HEK293 (cell line): ENCODE measurements around the gene NOD2.

Source experiments
- CTCF ChIA-PET: fragments of 350-600 bp; formaldehyde crosslinking; extraction: SDS; loops from one replicate; lab custom pipeline; 2021; ENCODE audit warnings: antibody characterized with exemption; lab: Yijun Ruan, JAX
- POLR2A ChIA-PET: fragments of 300-600 bp; formaldehyde crosslinking; extraction: SDS; loops from one replicate; lab custom pipeline; 2020; ENCODE audit warnings: antibody characterized with exemption, inconsistent platforms; lab: Yijun Ruan, JAX
- H3K27ac ChIP-seq: fragments of 200-500 bp; sonication (Bioruptor generic); 2 replicates; pipeline ENCODE4 v1.5.1; 2014; ENCODE audit warnings: low read depth, low read length, control low read depth, inconsistent platforms; ENCODE audit errors: extremely low read depth
- H3K36me3 ChIP-seq, 2 experiments: fragments of 200-500 bp in 1 of 2; sonication (Bioruptor generic) in 1 of 2; 1 replicate in 1 of 2; 2 replicates in 1 of 2; pipeline ENCODE4 v1.5.1; 2014 to 2017; ENCODE audit warnings: inconsistent platforms in 2 of 2, low read length in 2 of 2; ENCODE audit not compliant: control insufficient read depth in 2 of 2, insufficient read depth in 1 of 2
- H3K4me1 ChIP-seq: fragments of 200-500 bp; sonication (Bioruptor generic); 2 replicates; pipeline ENCODE4 v1.5.1; 2014; ENCODE audit warnings: mild to moderate bottlenecking, low read length, inconsistent platforms; ENCODE audit not compliant: control insufficient read depth, insufficient read depth
- H3K4me3 ChIP-seq: 2 replicates; pipeline ENCODE4 v1.5.1; 2011; ENCODE audit warnings: low read depth, mild to moderate bottlenecking, control low read depth, low read length, moderate library complexity
- H3K9me3 ChIP-seq: fragments of 200-500 bp; sonication (Bioruptor generic); 2 replicates; pipeline ENCODE4 v1.5.1; 2014; ENCODE audit warnings: low read depth, low read length, inconsistent platforms; ENCODE audit not compliant: control insufficient read depth, insufficient read depth
- HIC1 ChIP-seq: fragments of 450-650 bp; formaldehyde crosslinking; IDR thresholded peaks from 2 replicates; pipeline ENCODE4 v1.5.1; 2016; ENCODE audit warnings: missing biosample characterization, missing genetic modification characterization
- KLF17 ChIP-seq: fragments of 450-650 bp; formaldehyde crosslinking; IDR thresholded peaks from 2 replicates; pipeline ENCODE4 v1.5.1; 2016; ENCODE audit warnings: missing biosample characterization, missing genetic modification characterization
- MYNN ChIP-seq: fragments of 450-650 bp; formaldehyde crosslinking; IDR thresholded peaks from 2 replicates; pipeline ENCODE4 v1.5.1; 2016; ENCODE audit warnings: missing biosample characterization, missing genetic modification characterization, borderline replicate concordance
- OVOL3 ChIP-seq: fragments of 450-650 bp; formaldehyde crosslinking; IDR thresholded peaks from 2 replicates; pipeline ENCODE4 v1.5.1; 2016; ENCODE audit warnings: missing biosample characterization, missing genetic modification characterization
- PATZ1 ChIP-seq: fragments of 450-650 bp; formaldehyde crosslinking; IDR thresholded peaks from 2 replicates; pipeline ENCODE4 v1.5.1; 2016; ENCODE audit warnings: missing biosample characterization, missing genetic modification characterization
- ZNF114 ChIP-seq: fragments of 450-650 bp; formaldehyde crosslinking; IDR thresholded peaks from 2 replicates; pipeline ENCODE4 v1.5.0; 2017; ENCODE audit warnings: missing biosample characterization, missing genetic modification characterization
- ZNF148 ChIP-seq: fragments of 450-650 bp; formaldehyde crosslinking; IDR thresholded peaks from 2 replicates; pipeline ENCODE4 v1.5.0; 2017; ENCODE audit warnings: missing biosample characterization, missing genetic modification characterization, borderline replicate concordance
- ZNF16 ChIP-seq: fragments of 450-650 bp; formaldehyde crosslinking; IDR thresholded peaks from 2 replicates; pipeline ENCODE4 v1.5.1; 2016; ENCODE audit warnings: low read depth, missing biosample characterization, missing genetic modification characterization
- ZNF169 ChIP-seq: fragments of 450-650 bp; formaldehyde crosslinking; IDR thresholded peaks from 2 replicates; pipeline ENCODE4 v1.5.1; 2016; ENCODE audit warnings: missing biosample characterization, missing genetic modification characterization
- ZNF223 ChIP-seq: fragments of 450-650 bp; formaldehyde crosslinking; IDR thresholded peaks from 2 replicates; pipeline ENCODE4 v1.5.1; 2016; ENCODE audit warnings: missing biosample characterization, missing genetic modification characterization
- ZNF274 ChIP-seq, 2 experiments: fragments of 200-500 bp in 1 of 2; fragments of 450-650 bp in 1 of 2; sonication (Bioruptor generic) in 1 of 2; formaldehyde crosslinking in 1 of 2; IDR thresholded peaks; 2 replicates each; pipeline versions ENCODE4 v1.5.1 to v1.6.1; 2014 to 2016; ENCODE audit warnings: borderline replicate concordance in 1 of 2, inconsistent platforms in 1 of 2, low read length in 1 of 2, missing biosample characterization in 1 of 2, missing genetic modification characterization in 1 of 2
- ZNF280C ChIP-seq: fragments of 450-650 bp; formaldehyde crosslinking; IDR thresholded peaks from 2 replicates; pipeline ENCODE4 v1.5.1; 2016; ENCODE audit warnings: missing biosample characterization, missing genetic modification characterization
- ZNF341 ChIP-seq: fragments of 450-650 bp; formaldehyde crosslinking; IDR thresholded peaks from 2 replicates; pipeline ENCODE4; 2016; ENCODE audit warnings: low read depth, missing biosample characterization, missing genetic modification characterization
- ZNF354C ChIP-seq: fragments of 450-650 bp; formaldehyde crosslinking; IDR thresholded peaks from 2 replicates; pipeline ENCODE4 v1.5.1; 2016; ENCODE audit warnings: missing biosample characterization, missing genetic modification characterization, low read depth, borderline replicate concordance
- ZNF37A ChIP-seq: fragments of 450-650 bp; IDR thresholded peaks from 2 replicates; pipeline ENCODE4 v1.5.1; 2018; ENCODE audit warnings: missing biosample characterization, missing genetic modification characterization
- ZNF416 ChIP-seq: fragments of 450-650 bp; formaldehyde crosslinking; IDR thresholded peaks from 2 replicates; pipeline ENCODE4 v1.5.1; 2016; ENCODE audit warnings: missing biosample characterization, missing genetic modification characterization
- ZNF426 ChIP-seq: fragments of 450-650 bp; formaldehyde crosslinking; IDR thresholded peaks from 2 replicates; pipeline ENCODE4 v1.5.1; 2017; ENCODE audit warnings: missing biosample characterization, missing genetic modification characterization, mild to moderate bottlenecking, inconsistent platforms, moderate library complexity
- ZNF510 ChIP-seq: fragments of 450-650 bp; formaldehyde crosslinking; IDR thresholded peaks from 2 replicates; pipeline ENCODE4 v1.5.1; 2018; ENCODE audit warnings: mild to moderate bottlenecking, missing genetic modification characterization, missing biosample characterization; ENCODE audit not compliant: insufficient replicate concordance
- ZNF654 ChIP-seq: fragments of 450-650 bp; formaldehyde crosslinking; IDR thresholded peaks from 2 replicates; pipeline ENCODE4 v1.5.1; 2016; ENCODE audit warnings: low read depth, missing biosample characterization, missing genetic modification characterization
- ZNF677 ChIP-seq: fragments of 450-650 bp; IDR thresholded peaks from 2 replicates; pipeline ENCODE4 v1.5.0; 2018; ENCODE audit warnings: missing biosample characterization, mild to moderate bottlenecking, missing genetic modification characterization, moderate library complexity
- ZNF701 ChIP-seq: fragments of 450-650 bp; formaldehyde crosslinking; IDR thresholded peaks from 2 replicates; pipeline ENCODE4 v1.5.1; 2016; ENCODE audit warnings: missing biosample characterization, missing genetic modification characterization
- ZNF791 ChIP-seq: fragments of 450-650 bp; formaldehyde crosslinking; IDR thresholded peaks from 2 replicates; pipeline ENCODE4 v1.5.1; 2016; ENCODE audit warnings: missing biosample characterization, missing genetic modification characterization

Gene NOD2

GRCh38 chr16:50767197-50767596, 73.8 kb downstream of the NOD2 start:
- Histone ChIP-seq H3K4me1 (no peaks in the 10 kb centered on the region), H3K4me3 (no peak overlapping the region), H3K36me3 (peaks cover 0 to 3% of the 10 kb centered on the region in 2 experiments; a peak in 1 of 3 replicates), H3K9me3 (no peaks in the 10 kb centered on the region), H3K27ac (no peak overlapping the region)
- ChIA-PET CTCF (interaction anchor here (0.7 to 0.8 kb wide), 2 partner anchors 47 to 95 kb away, joined by 3 to 4 read pairs; no protein-coding TSS in a partner anchor), POLR2A (interaction anchor here (0.6 kb wide), 1 partner anchor 10 kb away, joined by 3 read pairs; no protein-coding TSS in a partner anchor)
- no peak for TF ChIP-seq ZNF37A (tag by site-specific recombination)
- no peak for TF ChIP-seq ZNF791 (tag by site-specific recombination)
- TF ChIP-seq ZNF426: no peak
- no peak for TF ChIP-seq ZNF510
- TF ChIP-seq ZNF274 (IDR thresholded peaks at IDR 0.05; ENCODE audit: low read length): no peak
- TF ChIP-seq ZNF274 (tag by site-specific recombination; IDR thresholded peaks at IDR 0.05; ENCODE audit: borderline replicate concordance): no peak
- TF ChIP-seq ZNF16: no peak
- TF ChIP-seq ZNF114 (tag by site-specific recombination): no peak
- no peak for TF ChIP-seq MYNN (tag by site-specific recombination)
- no peak for TF ChIP-seq KLF17 (tag by site-specific recombination)
- TF ChIP-seq ZNF341 (tag by site-specific recombination): no peak

- ChIA-PET POLR2A (no interaction called here), CTCF (interaction anchor here (1.7 kb wide), 1 partner anchor 35 kb away, joined by 3 read pairs; no protein-coding TSS in a partner anchor)
- Histone ChIP-seq H3K9me3 (no peaks in the 10 kb centered on the region), H3K36me3 (no peaks in the 10 kb centered on the region), H3K4me3 (no peak overlapping the region), H3K4me1 (no peaks in the 10 kb centered on the region), H3K27ac (no peak overlapping the region)
- no peak for TF ChIP-seq ZNF701 (tag by site-specific recombination)
- no peak for TF ChIP-seq PATZ1 (tag by site-specific recombination)
- TF ChIP-seq ZNF148 (tag by site-specific recombination): no peak
- no peak for TF ChIP-seq ZNF654 (tag by site-specific recombination)
Measured at GRCh38 chr16:50771366-50771765, 78.0 kb downstream of the NOD2 start.

GRCh38 chr16:50774405-50774804, 81.0 kb downstream of the NOD2 start:
- ChIA-PET POLR2A (no interaction called here), CTCF (no interaction called here)
- H3K4me3 ChIP-seq: no peak overlapping the region
- H3K4me1 ChIP-seq: no peaks in the 10 kb centered on the region
- H3K36me3 ChIP-seq: peaks cover 0 to 7% of the 10 kb centered on the region in 2 experiments; a peak in 1 of 3 replicates
- H3K27ac ChIP-seq: no peak overlapping the region
- no peaks in the 10 kb centered on the region for H3K9me3 ChIP-seq
- no peak for TF ChIP-seq ZNF280C (tag by site-specific recombination)
- TF ChIP-seq HIC1 (tag by site-specific recombination): no peak
- TF ChIP-seq ZNF223 (tag by site-specific recombination): no peak
- TF ChIP-seq ZNF114 (tag by site-specific recombination): no peak
- no peak for TF ChIP-seq OVOL3 (tag by site-specific recombination)
- no peak for TF ChIP-seq ZNF354C (tag by site-specific recombination)
- no peak for TF ChIP-seq ZNF416 (tag by site-specific recombination)
- no peak for TF ChIP-seq ZNF169 (tag by site-specific recombination)
- TF ChIP-seq ZNF677 (tag by site-specific recombination): no peak
